Erythroblast (primary cell): Measurements from ENCODE around the gene SLC22A1.

Experiments
- GATA1 ChIP-seq: IDR thresholded peaks from 2 replicates; pipeline ENCODE4 v1.6.1; 2011; ENCODE audit warnings: low read depth, mild to moderate bottlenecking, control low read depth, low read length, moderate library complexity
- POLR2A ChIP-seq: IDR thresholded peaks from 2 replicates; pipeline ENCODE4 v1.6.1; 2011; ENCODE audit warnings: mild to moderate bottlenecking, low read length

GRCh38 chr6:160084198-160084776, 37.3 kb upstream of the SLC22A1 start:
- TF ChIP-seq POLR2A = no peak
- TF ChIP-seq GATA1 = no peak
